Nephron (organoid): ENCODE data around the gene IL20RB.

Source experiments
- H3K27ac Mint-ChIP-seq, 3 experiments: 2 replicates each; pipeline ENCODE4 v1.8.0; 2020; ENCODE audit warnings: mixed read lengths in 3 of 3, mild to moderate bottlenecking in 2 of 3, moderate library complexity in 1 of 3
- H3K27me3 Mint-ChIP-seq: 2 replicates; pipeline ENCODE4 v1.8.0; 2021; ENCODE audit warnings: low read depth, mild to moderate bottlenecking, moderate library complexity, mixed read lengths
- H3K36me3 Mint-ChIP-seq: 2 replicates; pipeline ENCODE4 v1.8.0; 2020; ENCODE audit warnings: low read depth, mixed read lengths
- H3K4me1 Mint-ChIP-seq: 2 replicates; pipeline ENCODE4 v1.8.0; 2020; ENCODE audit warnings: mixed read lengths
- H3K4me3 Mint-ChIP-seq, 3 experiments: 2 replicates each; pipeline ENCODE4 v1.8.0; 2020; ENCODE audit warnings: mild to moderate bottlenecking in 3 of 3, mixed read lengths in 3 of 3, moderate library complexity in 2 of 3
- H3K9me3 Mint-ChIP-seq: 2 replicates; pipeline ENCODE4 v1.8.0; 2020; ENCODE audit warnings: mixed read lengths
- CTCF ChIP-seq, 3 experiments: fragments of 200-600 bp; sonication (generic); IDR thresholded peaks; one replicate each; pipeline ENCODE4 v1.5.0; 2021; ENCODE audit warnings: antibody characterized with exemption in 3 of 3; ENCODE audit not compliant: unreplicated experiment in 3 of 3

The IL20RB gene, protein sequence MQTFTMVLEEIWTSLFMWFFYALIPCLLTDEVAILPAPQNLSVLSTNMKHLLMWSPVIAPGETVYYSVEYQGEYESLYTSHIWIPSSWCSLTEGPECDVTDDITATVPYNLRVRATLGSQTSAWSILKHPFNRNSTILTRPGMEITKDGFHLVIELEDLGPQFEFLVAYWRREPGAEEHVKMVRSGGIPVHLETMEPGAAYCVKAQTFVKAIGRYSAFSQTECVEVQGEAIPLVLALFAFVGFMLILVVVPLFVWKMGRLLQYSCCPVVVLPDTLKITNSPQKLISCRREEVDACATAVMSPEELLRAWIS

GRCh38 chr3:136957751-136958288, at the start of gene IL20RB:
Gene IL20RB (plus strand): TSS chr3:136957983. CDS start chr3:136958114, 131 bp downstream.
- H3K4me1 Mint-ChIP-seq = no peaks in the 10 kb centered on the region
- H3K36me3 Mint-ChIP-seq = no peaks in the 10 kb centered on the region
- no peaks in the 10 kb centered on the region for H3K27me3 Mint-ChIP-seq
- H3K4me3 Mint-ChIP-seq = no peak within 1 kb of the TSS
- H3K9me3 Mint-ChIP-seq = no peaks in the 10 kb centered on the region
- no peak for TF ChIP-seq CTCF (IDR thresholded peaks at IDR 0.05; ENCODE audit: unreplicated experiment in 3 of 3)
- H3K27ac Mint-ChIP-seq = no peak within 1 kb of the TSS

DNA sequence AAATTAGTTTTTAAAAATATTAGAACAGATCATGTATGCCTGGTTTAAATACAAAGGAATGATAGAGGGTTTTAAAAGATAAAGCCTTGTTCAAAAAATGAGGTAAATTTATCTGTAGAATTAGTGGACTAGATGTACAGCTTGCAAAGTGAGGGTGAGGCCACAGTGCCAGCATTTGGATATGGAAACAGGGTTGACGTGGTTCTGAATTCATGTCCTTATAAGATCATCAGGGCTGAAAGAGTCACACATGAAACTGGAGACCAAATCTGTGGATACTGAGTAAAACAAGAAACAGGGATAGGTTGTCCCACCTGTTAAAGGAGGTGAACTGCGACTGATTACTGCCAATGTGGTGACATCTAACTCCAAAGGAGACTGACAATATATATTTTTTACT, 49.5 kb upstream of the IL20RB start:
- H3K4me3 Mint-ChIP-seq = no peak overlapping the region

DNA sequence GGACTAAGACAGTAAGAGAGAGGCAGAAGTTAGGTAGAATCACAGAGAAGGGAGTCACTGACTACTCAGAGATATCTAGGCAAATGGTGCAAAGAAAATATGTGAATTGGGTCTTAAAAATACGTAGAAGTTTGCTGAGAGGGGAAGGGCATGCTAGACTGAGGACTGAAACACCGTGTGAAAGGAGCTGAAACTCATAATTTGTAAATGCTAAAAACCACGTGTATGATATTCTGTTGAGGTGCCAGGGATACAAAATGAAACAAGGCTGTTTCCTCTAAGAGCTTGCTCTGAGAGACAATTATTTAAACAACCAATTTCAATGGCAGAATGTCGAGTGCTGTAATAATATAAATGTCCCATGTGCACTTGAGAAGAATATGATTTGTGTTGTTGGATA, 48.6 kb upstream of the IL20RB start:
- TF ChIP-seq CTCF (IDR thresholded peaks at IDR 0.05; ENCODE audit: unreplicated experiment in 3 of 3) = no peak
- Mint-ChIP-seq H3K9me3 (peaks cover 57% of the 10 kb centered on the region), H3K36me3 (peaks cover 73% of the 10 kb centered on the region), H3K4me1 (no peaks in the 10 kb centered on the region), H3K27ac (no peak overlapping the region), H3K4me3 (no peak overlapping the region), H3K27me3 (no peaks in the 10 kb centered on the region)

More for the DNA sequence above, 49.5 kb upstream of the IL20RB start:
- peaks cover 58% of the 10 kb centered on the region for H3K9me3 Mint-ChIP-seq
- H3K4me1 Mint-ChIP-seq = no peaks in the 10 kb centered on the region
- TF ChIP-seq CTCF (IDR thresholded peaks at IDR 0.05; ENCODE audit: unreplicated experiment in 3 of 3) = no peak
- H3K36me3 Mint-ChIP-seq = peaks cover 74% of the 10 kb centered on the region
- no peaks in the 10 kb centered on the region for H3K27me3 Mint-ChIP-seq
- H3K27ac Mint-ChIP-seq = no peak overlapping the region

DNA sequence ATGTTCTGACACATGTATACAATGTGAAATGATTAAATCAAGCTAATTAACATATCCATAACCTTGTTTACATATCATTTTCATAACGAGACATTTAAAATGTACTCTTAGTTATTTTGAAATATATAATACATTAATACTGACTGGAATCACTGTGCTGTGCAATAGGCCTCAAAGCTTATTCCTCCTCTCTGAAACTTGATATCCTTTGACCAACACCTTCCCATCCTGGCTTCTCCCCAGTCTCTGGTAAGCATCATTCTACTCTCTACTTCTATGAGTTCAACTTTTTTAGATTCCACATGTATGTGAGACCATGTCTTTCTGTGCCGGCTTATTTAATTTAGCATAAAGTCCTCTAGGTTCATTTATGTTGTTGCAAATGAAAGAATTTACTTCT, 47.1 kb upstream of the IL20RB start:
- H3K9me3 Mint-ChIP-seq = peaks cover 59% of the 10 kb centered on the region

GRCh38 chr3:136913168-136913567, 44.6 kb upstream of the IL20RB start:
- TF ChIP-seq CTCF (IDR thresholded peaks at IDR 0.05; ENCODE audit: unreplicated experiment in 3 of 3) = no peak
- Mint-ChIP-seq H3K36me3 (peaks cover 70% of the 10 kb centered on the region), H3K9me3 (peaks cover 47% of the 10 kb centered on the region), H3K4me1 (no peaks in the 10 kb centered on the region), H3K27ac (no peak overlapping the region), H3K4me3 (no peak overlapping the region), H3K27me3 (no peaks in the 10 kb centered on the region)

More for the DNA sequence above, 47.1 kb upstream of the IL20RB start:
- no peak for TF ChIP-seq CTCF (IDR thresholded peaks at IDR 0.05; ENCODE audit: unreplicated experiment in 3 of 3)
- no peak overlapping the region for H3K27ac Mint-ChIP-seq
- H3K4me1 Mint-ChIP-seq = no peaks in the 10 kb centered on the region
- H3K27me3 Mint-ChIP-seq = no peaks in the 10 kb centered on the region
- H3K4me3 Mint-ChIP-seq = no peak overlapping the region
- peaks cover 72% of the 10 kb centered on the region for H3K36me3 Mint-ChIP-seq

- H3K4me3 Mint-ChIP-seq = no peak overlapping the region
- H3K27me3 Mint-ChIP-seq = no peaks in the 10 kb centered on the region
- H3K36me3 Mint-ChIP-seq = peaks cover 71% of the 10 kb centered on the region
- peaks cover 46% of the 10 kb centered on the region for H3K9me3 Mint-ChIP-seq
- TF ChIP-seq CTCF (IDR thresholded peaks at IDR 0.05; ENCODE audit: unreplicated experiment in 3 of 3) = no peak
- H3K27ac Mint-ChIP-seq = no peak overlapping the region
- no peaks in the 10 kb centered on the region for H3K4me1 Mint-ChIP-seq
Observed at GRCh38 chr3:136914739-136915138, 43.0 kb upstream of the IL20RB start.
